NCI-H1092 treated with DMSO at 0.1 percent for 48 hours (cell line): ENCODE results near the gene DHH.

Source experiments
- DNase-seq: peaks from one replicate; lab custom pipeline; 2025; lab: John Stamatoyannopoulos, UW

Gene DHH

DNA sequence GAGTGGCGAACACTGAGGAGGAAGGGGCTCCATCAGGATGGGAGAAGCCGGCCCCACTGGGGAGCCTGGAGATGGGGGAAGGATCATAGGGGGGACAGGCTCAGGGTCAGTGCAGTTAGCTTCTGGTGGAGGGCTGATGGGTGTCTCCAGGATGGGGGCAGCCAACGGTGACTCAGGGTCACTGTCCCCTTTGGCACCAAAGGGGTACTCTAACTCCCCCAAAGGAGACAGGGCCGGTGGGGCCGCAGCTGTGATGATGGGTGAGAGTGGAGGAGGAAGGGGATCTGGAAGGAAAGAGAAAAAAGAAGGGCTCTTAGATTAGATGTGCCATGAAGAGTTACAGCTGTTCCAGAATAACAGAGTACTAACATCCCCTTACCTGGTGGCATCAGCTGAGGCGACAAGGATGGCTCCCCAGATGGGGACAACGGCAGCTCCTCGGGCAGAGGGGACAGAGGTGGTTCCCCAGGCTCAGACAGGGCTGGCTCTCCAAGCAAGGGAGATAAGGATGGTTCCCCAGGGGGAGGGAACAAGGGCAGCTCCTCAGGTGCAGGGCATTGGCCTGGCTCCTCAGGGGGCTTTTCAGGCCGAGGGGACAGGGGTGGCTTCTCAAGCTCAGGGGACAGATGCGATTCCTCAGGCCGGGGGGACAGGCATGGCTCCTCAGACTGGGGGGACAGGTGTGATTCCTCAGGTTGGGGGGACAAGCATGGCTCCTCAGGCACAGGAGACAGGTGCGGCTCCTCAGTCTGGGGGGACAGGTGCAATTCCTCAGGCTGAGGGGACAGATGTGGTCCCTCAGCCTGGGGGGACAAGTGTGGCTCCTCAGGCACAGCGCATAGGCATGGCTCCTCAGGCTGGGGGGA lies 43.9 kb downstream of the DHH start:
- no peak for DNase-seq

- DNase-seq = no peak
These were observed 44.9 kb downstream of the DHH start for GRCh38 chr12:49049566-49050224.

DNA sequence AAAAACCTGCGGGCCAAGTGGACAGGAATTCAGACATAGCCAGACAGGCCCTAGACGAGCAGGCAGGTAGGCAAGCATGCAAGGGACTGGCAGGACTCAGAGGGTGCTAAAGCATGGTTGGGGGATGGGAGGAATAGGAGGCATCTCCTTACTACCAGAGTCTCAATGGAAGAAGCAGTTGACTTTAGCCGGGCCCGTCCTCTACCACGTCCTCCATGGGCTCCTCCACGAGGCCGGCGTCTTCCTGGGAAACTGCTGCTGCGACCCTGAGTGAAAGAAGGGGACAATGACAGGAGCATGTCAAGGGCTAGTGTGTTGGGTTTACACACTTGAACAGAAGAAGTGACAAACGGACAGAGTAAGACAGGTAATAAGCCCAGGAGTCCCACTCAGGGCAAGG lies 45.6 kb downstream of the DHH start:
- no peak for DNase-seq

DNA sequence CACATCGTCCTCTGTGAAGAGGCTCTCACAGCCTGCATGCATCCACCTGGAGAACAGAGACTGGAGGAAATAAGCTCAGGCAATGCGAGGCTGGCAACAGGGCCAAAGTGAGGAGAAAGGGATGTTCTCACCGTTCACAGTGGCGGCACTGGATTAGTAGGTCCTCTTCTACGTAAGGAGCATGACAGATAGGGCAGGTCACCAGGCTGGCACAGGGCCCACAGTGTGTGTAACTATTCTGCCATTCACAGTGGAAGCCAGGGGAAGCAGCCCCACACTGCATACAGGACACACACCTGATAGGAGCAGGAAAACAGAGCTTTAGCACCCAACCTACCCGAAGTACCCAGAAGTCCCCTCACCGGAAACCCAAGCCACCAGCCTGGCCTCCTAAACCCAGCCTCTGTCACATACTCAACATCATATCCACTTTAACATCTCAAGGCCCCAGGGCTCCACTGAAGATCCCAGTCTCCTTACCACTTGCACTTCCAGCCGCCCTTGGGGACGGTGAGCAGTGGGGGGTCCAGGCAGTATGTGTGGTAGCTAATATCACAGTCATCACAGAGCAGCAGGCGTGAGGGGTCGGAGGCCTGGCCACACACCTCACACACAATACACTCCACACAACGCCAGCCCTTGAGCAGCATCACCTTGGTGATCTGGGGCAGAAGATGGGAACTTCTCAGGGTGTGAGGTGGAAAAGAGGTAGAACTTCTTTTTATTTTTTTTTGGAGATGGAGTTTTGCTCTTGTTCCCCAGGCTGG lies 48.3 kb downstream of the DHH start:
- no peak for DNase-seq

- no peak for DNase-seq
These were observed 49.9 kb downstream of the DHH start for GRCh38 chr12:49044660-49045059.

- DNase-seq = no peak
These were observed 50.7 kb downstream of the DHH start for GRCh38 chr12:49043856-49044258.

- no peak for DNase-seq
These were observed 51.4 kb downstream of the DHH start for GRCh38 chr12:49043241-49043640.

DNA sequence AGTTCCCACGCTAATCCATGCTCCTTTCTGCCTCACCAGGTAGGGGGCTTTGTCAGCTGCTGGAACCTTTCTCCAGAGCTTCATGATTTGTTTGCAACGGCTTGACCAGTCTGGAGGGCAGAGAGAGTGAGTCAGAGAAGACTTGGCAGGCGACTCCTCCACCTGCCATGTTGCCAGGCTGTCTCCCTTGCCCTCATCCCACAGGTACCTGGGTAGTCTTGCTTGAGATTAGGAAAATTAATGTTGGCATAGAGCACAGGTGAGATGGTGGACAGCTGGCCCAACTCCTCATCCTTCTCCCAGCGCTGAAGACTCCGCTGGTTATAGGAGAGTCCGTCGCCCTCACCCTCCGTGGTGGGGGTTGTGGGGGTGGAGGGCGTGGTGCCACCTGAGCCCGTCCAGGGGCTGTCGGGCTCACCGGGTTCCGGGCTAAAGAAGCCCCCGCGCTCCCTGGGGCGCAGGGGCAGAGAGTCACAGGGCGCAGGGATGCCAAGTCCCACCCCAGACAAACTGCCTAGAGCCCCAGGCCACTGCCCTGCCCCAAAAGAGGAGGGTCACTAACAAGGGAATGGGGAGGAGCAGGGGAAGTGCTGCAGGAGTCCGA lies 52.6 kb downstream of the DHH start:
- no peak for DNase-seq

- DNase-seq = no peak
These were observed 53.3 kb downstream of the DHH start for GRCh38 chr12:49041036-49041880.

- no peak for DNase-seq
These were observed 54.2 kb downstream of the DHH start for GRCh38 chr12:49040364-49040855.

GRCh38 chr12:49039421-49040363 lies 54.9 kb downstream of the DHH start:
- no peak for DNase-seq

DNA sequence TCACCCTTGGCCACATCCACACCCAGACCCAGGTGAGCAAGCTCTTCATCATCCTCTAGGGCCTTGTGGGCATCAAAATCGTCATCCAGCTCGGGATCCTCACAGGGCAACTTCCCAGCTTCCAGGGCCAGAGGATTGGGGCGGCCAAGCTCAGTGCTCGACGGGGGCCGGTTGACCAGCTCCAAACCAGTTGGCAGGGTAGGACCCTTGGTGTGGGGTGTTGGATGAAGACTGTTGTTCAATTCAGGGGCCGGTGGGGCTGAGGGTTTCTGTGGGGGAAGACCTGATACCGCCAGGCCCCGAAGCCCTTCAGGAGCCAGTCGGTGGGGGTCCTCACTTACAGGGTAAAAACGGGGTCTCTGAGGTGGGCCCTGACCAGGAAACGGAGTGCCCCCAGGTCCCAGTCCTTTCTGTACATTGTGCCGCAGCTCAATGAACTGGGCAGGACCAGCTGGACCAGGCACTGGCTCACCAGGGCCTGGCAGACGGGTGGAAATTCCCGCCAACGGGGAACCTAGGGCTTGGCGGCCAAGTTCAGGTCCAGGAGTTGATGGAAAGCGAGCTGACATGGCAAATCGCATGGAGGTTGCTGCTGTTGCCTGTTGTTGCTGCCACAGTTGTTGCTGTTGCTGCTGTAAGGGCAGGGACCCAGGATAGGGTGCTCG lies 56.2 kb downstream of the DHH start:
- DNase-seq = no peak

DNA sequence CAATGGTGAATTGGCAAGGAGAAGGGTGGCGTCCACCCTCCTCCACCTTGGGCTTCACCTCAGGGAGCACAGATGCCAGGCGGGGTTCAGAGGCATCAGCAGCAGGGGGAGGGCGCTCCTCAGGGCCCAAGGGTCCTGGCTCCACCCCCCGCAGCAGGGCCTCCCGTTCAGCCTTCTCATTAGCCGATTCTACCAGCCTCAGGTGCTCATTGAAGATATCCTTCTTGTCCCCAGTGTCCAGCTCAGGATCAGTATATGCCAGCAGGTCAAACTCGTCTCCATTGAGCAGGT lies 56.7 kb downstream of the DHH start:
- DNase-seq = no peak

DNA sequence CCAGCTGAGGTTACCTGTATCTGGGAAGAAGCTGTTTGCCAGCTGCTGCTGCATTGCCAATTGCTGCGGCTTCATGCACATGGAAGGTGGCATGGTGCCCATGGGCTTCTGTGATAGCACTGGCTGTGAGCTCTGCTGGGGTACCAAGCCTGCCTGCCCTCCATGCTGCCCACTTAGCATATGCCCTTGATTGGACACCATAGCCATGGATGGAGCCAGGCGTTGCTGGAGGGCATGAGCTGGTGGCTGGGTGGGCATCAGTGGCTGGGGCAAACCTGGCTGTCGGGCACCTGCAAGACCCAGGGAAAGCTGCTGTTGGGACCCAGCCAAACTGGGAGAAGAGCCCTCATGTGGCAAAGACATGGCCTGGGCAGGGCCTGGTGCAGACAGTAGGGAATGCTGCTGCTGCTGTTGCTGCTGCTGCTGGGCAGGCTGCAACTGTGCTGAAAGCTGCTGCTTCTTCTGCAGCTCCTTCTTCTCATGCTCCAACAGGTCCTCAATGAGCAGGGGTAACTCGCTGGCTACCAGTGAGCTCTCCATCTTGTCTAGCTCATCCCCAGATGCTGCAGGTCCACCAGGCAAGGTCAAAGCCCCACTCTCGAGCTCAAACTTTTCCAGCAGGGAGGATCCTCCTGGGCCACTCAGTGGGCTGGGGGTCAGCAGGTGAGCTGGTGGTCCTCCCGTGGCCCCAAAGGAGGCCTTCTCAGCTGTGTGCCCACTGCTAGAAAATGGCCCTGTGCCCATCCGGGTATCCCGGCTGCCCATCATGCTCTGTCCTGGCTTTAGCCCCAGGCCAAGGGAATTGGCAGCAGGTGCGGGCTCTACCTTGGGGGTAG lies 57.3 kb downstream of the DHH start:
- no peak for DNase-seq
